CD8-positive, alpha-beta memory T cell (primary cell): ENCODE measurements around the gene UBE2QL1. TPM values are rescaled to one million over a fixed set of nuclear protein-coding genes. Genes with fewer than 3 reads are reported as not detected.
A peak's percentile ranks its signal among the peaks of the same experiment; 100 is the strongest.
"Not testable (repeated sequence)": the region's sequence is repeated elsewhere in the genome, so short reads cannot be mapped to it uniquely, and the experiment has no call there.

Source experiments
- CTCF ChIA-PET: fragments of 350-600 bp; sonication (Branson Sonifier 250); formaldehyde crosslinking; loops from one replicate; lab custom pipeline; 2021; ENCODE audit warnings: antibody characterized with exemption; lab: Charles Lee
- POLR2A ChIA-PET: fragments of 350-600 bp; sonication (Branson Sonifier 250); formaldehyde crosslinking; loops from one replicate; lab custom pipeline; 2021; ENCODE audit warnings: antibody characterized with exemption; lab: Charles Lee
- DNase-seq, 5 donors: peaks; one replicate each; pipeline versions ENCODE4 v3.0.0 to v3.0.0-alpha.2; 2020 to 2022; ENCODE audit warnings: mixed read lengths in 1 of 5
- H3K27ac ChIP-seq: one replicate; pipeline ENCODE4 v1.7.0; 2013; ENCODE audit warnings: low read depth, mild to moderate bottlenecking, low read length, moderate library complexity
- H3K27me3 ChIP-seq: 2 replicates; pipeline ENCODE4 v1.7.0; 2013; ENCODE audit warnings: low read length, mild to moderate bottlenecking; ENCODE audit not compliant: insufficient read depth, poor library complexity, severe bottlenecking
- H3K36me3 ChIP-seq: 2 replicates; pipeline ENCODE4 v1.7.0; 2013; ENCODE audit warnings: mild to moderate bottlenecking, low read length, moderate library complexity; ENCODE audit not compliant: insufficient read depth
- H3K4me1 ChIP-seq: 2 replicates; pipeline ENCODE4 v1.7.0; 2013; ENCODE audit warnings: mild to moderate bottlenecking, low read length, moderate library complexity; ENCODE audit not compliant: insufficient read depth
- H3K4me3 ChIP-seq: 2 replicates; pipeline ENCODE4 v1.7.0; 2013; ENCODE audit warnings: mild to moderate bottlenecking, low read length
- H3K9me3 ChIP-seq: 2 replicates; pipeline ENCODE4 v1.7.0; 2013; ENCODE audit warnings: mild to moderate bottlenecking, low read length
- H3K27ac Mint-ChIP-seq, 8 donors: one replicate each; pipeline ENCODE4 v1.8.0; 2020 to 2021; ENCODE audit warnings: mixed read lengths in 8 of 8, mild to moderate bottlenecking in 6 of 8, inconsistent platforms in 3 of 8, moderate library complexity in 3 of 8
- H3K27me3 Mint-ChIP-seq, 2 donors: one replicate each; pipeline ENCODE4 v1.8.0; 2020 to 2021; ENCODE audit warnings: mixed read lengths in 2 of 2, mild to moderate bottlenecking in 1 of 2, moderate library complexity in 1 of 2
- H3K36me3 Mint-ChIP-seq, 3 donors: one replicate each; pipeline ENCODE4 v1.8.0; 2020 to 2021; ENCODE audit warnings: mixed read lengths in 3 of 3, inconsistent platforms in 1 of 3, mild to moderate bottlenecking in 1 of 3
- H3K4me1 Mint-ChIP-seq, 3 donors: one replicate each; pipeline ENCODE4 v1.8.0; 2020 to 2021; ENCODE audit warnings: mixed read lengths in 3 of 3, inconsistent platforms in 1 of 3, mild to moderate bottlenecking in 1 of 3
- H3K4me3 Mint-ChIP-seq, 7 donors: one replicate each; pipeline ENCODE4 v1.8.0; 2020 to 2021; ENCODE audit warnings: mixed read lengths in 7 of 7, mild to moderate bottlenecking in 6 of 7, moderate library complexity in 4 of 7, inconsistent platforms in 2 of 7
- H3K9me3 Mint-ChIP-seq, 5 donors: one replicate each; pipeline ENCODE4 v1.8.0; 2020 to 2022; ENCODE audit warnings: mixed read lengths in 5 of 5, mild to moderate bottlenecking in 3 of 5, moderate library complexity in 2 of 5, inconsistent platforms in 1 of 5
- polyA plus RNA-seq: library from polyadenylated mRNA; unstranded; fragments of 300-500 nt; fragmentation: Illumina TruSeq; gene quantifications from one replicate; pipeline ENCODE4 v1.2.3, GENCODE V29; 2021
- total RNA-seq, 2 experiments: library from RNA; stranded (reverse); gene quantifications; one replicate each; pipeline ENCODE4 v1.2.3, GENCODE V29; 2021

Gene UBE2QL1
- total and polyA plus RNA-seq, 3 experiments from 2014 or later = not detected

DNA sequence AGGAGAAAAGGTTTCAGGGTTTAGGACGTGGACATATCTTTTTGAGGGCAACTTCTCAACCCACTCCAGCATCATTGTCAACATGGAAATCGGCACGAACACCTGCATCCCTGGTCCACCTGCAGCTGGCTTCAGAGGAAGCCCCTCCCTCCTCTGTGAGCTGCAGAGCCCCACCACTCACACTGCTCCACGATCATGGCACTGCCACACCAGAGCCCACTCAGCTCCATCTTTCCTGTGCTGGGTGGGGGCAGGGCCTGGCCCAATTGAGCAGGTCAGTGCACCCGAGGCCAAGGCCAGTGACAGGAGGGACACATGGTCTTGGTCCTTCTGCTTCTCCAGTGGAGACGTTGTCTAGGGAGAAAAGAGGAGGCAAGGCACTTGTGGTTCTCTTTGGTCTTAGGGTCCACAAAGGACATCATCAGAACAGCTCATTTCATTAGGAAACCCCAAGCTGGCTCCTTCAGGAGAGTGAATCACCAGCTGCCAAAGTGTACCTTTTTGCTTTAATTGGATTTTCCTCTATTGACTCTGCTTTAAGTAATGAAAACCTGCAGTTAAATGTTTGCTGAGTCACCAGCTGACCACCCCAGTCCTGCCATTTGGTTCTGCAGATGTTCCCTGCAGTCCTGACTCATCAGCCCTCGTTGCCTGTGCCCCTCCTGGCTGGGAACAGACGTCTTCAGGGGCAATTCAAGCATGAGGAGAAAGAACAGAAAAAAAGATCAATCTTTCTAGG lies 56.2 kb downstream of the UBE2QL1 start:
- CTCF ChIA-PET = no interaction called here

DNA sequence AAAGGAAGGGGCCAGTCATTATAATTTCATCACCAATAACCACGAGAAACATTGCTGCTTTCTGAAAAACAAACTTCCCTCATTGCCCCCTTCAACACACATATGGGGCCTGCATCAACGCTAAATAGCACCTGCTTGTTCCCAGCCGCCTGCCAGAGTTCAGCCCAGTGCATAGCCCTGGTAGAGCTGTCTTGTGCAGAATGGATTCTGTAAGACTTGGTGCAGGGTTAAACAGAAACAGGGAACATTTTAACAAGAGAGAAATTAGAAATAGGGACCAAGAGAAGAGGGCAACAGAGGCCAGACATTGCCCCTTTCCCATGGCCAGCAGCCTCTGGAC lies 56.7 kb downstream of the UBE2QL1 start:
- H3K27me3 ChIP-seq = no peaks in the 10 kb centered on the region
- Mint-ChIP-seq H3K27me3 (peaks cover 21 to 57% of the 10 kb centered on the region in 2 donors), H3K36me3 (peaks cover 0 to 1% (median 0%) of the 10 kb centered on the region in 3 donors), H3K4me1 (no peaks in the 10 kb centered on the region), H3K9me3 (no peaks in the 10 kb centered on the region), H3K4me3 (no peak overlapping the region), H3K27ac (peak overlapping the region in 1 of 8 donors; percentile 84)
- no peak overlapping the region for H3K4me3 ChIP-seq
- POLR2A ChIA-PET = no interaction called here
- no peak for DNase-seq
- H3K9me3 ChIP-seq = no peaks in the 10 kb centered on the region
- no peaks in the 10 kb centered on the region for H3K4me1 ChIP-seq
- no peak overlapping the region for H3K27ac ChIP-seq
- CTCF ChIA-PET = no interaction called here
- H3K36me3 ChIP-seq = no peaks in the 10 kb centered on the region

More for the DNA sequence above, 56.2 kb downstream of the UBE2QL1 start:
- Histone ChIP-seq H3K9me3 (no peaks in the 10 kb centered on the region), H3K4me1 (no peaks in the 10 kb centered on the region), H3K27ac (no peak overlapping the region), H3K4me3 (no peak overlapping the region), H3K36me3 (no peaks in the 10 kb centered on the region), H3K27me3 (no peaks in the 10 kb centered on the region)
- POLR2A ChIA-PET = no interaction called here
- Mint-ChIP-seq H3K27me3 (peaks cover 21 to 55% of the 10 kb centered on the region in 2 donors), H3K27ac (peak overlapping the region in 1 of 8 donors; percentile 47), H3K36me3 (peaks cover 0 to 1% (median 0%) of the 10 kb centered on the region in 3 donors), H3K4me3 (no peak overlapping the region), H3K9me3 (no peaks in the 10 kb centered on the region), H3K4me1 (no peaks in the 10 kb centered on the region)
- no peak for DNase-seq

DNA sequence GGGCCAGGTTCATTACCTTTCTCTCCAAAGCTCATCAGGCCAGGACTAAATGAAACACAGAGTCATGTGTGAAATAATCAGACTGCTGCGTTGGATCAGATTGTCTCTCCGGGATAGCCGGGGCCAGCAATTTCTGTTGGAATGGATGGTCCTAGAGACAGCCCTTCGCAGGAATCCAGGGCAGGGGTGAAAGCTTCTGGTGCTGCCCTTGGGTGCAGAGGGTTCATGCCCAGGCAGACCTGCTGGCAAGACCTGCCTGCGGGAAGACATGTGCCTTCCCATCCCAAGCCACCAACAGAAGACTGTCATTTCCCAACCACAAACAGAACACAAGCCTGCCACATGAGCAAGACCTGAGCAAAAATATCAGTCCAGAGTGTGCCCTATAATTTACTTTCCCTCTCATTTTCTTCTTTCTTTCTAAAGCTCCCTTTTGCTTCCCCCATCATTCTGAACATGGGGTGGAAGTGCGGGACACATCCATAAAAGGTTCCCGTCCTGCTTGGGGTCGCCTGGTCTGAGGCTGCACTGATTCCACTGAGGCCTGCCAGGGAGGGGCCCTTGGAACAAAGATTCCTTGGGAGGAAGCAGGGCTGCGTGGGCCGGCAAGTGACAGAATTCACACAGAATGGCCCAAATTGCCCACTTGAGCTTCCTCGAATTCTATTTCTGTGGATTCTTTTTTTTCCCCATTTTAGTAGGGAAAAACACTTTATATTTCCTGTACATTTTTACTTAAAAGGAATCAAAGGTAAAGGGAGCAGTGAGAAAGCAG lies 57.3 kb downstream of the UBE2QL1 start:
- H3K36me3 Mint-ChIP-seq = peaks cover 0 to 1% (median 0%) of the 10 kb centered on the region in 3 donors
- ChIA-PET CTCF (no interaction called here), POLR2A (no interaction called here)
- H3K4me3 ChIP-seq = no peak overlapping the region
- H3K4me3 Mint-ChIP-seq = no peak overlapping the region
- H3K27me3 Mint-ChIP-seq = peaks cover 21 to 57% of the 10 kb centered on the region in 2 donors
- H3K4me1 Mint-ChIP-seq = no peaks in the 10 kb centered on the region
- no peaks in the 10 kb centered on the region for H3K9me3 ChIP-seq
- H3K27ac ChIP-seq = no peak overlapping the region
- no peaks in the 10 kb centered on the region for H3K4me1 ChIP-seq
- no peaks in the 10 kb centered on the region for H3K9me3 Mint-ChIP-seq
- DNase-seq = no peak
- no peaks in the 10 kb centered on the region for H3K27me3 ChIP-seq
- no peaks in the 10 kb centered on the region for H3K36me3 ChIP-seq
- peak overlapping the region in 1 of 8 donors; percentile 84 for H3K27ac Mint-ChIP-seq

DNA sequence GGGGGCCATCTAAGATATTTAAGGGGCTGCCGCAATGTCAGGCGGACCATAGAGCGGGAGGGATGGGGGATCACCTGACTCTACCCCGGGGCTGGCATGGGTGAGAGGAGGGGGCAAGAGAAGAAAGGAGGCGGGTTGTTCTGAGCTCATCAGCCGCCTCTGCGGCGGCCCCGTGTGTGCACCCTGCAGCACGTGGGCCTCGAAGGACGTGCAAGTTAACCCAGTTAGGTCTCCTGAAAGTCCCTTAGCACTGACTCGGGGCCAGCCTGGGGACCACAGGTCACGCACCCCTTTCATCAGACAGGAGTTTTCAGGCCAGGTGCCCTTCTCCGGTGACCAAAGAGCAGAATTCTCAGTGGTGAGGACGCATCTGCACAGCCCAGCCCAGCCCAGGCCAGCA lies 58.0 kb downstream of the UBE2QL1 start:
- Histone ChIP-seq H3K9me3 (no peaks in the 10 kb centered on the region), H3K4me1 (no peaks in the 10 kb centered on the region), H3K36me3 (no peaks in the 10 kb centered on the region), H3K4me3 (no peak overlapping the region), H3K27ac (no peak overlapping the region), H3K27me3 (no peaks in the 10 kb centered on the region)
- peaks cover 0 to 1% (median 0%) of the 10 kb centered on the region in 3 donors for H3K36me3 Mint-ChIP-seq
- peaks cover 19 to 54% of the 10 kb centered on the region in 2 donors for H3K27me3 Mint-ChIP-seq
- POLR2A ChIA-PET = no interaction called here
- DNase-seq = no peak
- CTCF ChIA-PET = no interaction called here
- no peak overlapping the region for H3K27ac Mint-ChIP-seq
- no peak overlapping the region for H3K4me3 Mint-ChIP-seq
- no peaks in the 10 kb centered on the region for H3K9me3 Mint-ChIP-seq
- H3K4me1 Mint-ChIP-seq = no peaks in the 10 kb centered on the region

DNA sequence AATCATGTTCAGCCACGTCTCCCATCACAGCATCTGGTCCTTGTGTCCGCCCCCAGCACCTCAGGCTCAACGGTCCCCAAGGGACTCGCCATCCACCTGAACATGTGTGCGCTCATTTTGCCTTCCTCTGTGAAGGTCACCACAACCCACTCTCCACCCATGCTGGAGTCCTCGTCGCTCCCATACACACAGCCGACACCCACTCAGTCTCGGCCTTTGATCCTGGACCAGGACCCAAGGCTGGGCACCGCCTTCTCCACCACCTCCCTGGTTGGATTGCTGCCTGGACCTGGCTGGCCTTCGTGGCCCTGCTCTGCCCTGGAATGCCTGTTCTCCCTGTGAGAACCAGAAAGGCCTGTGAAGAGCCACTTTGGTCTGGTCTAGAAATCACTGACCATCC lies 60.3 kb downstream of the UBE2QL1 start:
- Histone ChIP-seq H3K27ac (no peak overlapping the region), H3K27me3 (no peaks in the 10 kb centered on the region), H3K36me3 (no peaks in the 10 kb centered on the region), H3K9me3 (no peaks in the 10 kb centered on the region), H3K4me1 (no peaks in the 10 kb centered on the region), H3K4me3 (no peak overlapping the region)
- no peaks in the 10 kb centered on the region for H3K36me3 Mint-ChIP-seq
- ChIA-PET CTCF (no interaction called here), POLR2A (no interaction called here)
- no peaks in the 10 kb centered on the region for H3K4me1 Mint-ChIP-seq
- peaks cover 20 to 46% of the 10 kb centered on the region in 2 donors for H3K27me3 Mint-ChIP-seq
- no peak for DNase-seq
- H3K9me3 Mint-ChIP-seq = no peaks in the 10 kb centered on the region
- no peak overlapping the region for H3K27ac Mint-ChIP-seq
- H3K4me3 Mint-ChIP-seq = no peak overlapping the region

DNA sequence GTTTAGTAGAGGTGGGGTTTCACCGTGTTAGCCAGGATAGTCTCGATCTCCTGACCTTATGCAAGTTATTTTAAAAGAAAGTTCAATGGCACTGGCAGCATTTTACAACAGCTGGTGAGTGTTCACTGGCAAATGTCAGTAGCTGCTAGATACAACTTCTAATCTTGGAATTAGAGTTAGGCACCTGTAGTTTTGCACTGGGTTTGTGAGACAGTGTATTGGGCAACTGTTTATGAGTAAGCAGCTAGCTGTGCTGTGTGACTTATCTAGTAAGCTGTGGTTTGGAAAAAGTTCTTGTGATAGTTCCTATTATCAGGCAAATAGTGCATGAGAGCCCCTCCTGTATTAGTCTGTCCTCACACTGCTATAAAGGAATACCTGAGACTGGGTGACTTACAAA lies 61.5 kb downstream of the UBE2QL1 start:
- H3K4me3 ChIP-seq = no peak overlapping the region
- no peaks in the 10 kb centered on the region for H3K4me1 Mint-ChIP-seq
- H3K27ac Mint-ChIP-seq = no peak overlapping the region
- no peak overlapping the region for H3K27ac ChIP-seq
- H3K27me3 ChIP-seq = no peaks in the 10 kb centered on the region
- H3K27me3 Mint-ChIP-seq = peaks cover 17 to 43% of the 10 kb centered on the region in 2 donors
- H3K36me3 Mint-ChIP-seq = no peaks in the 10 kb centered on the region
- ChIA-PET CTCF (no interaction called here), POLR2A (no interaction called here)
- H3K9me3 ChIP-seq = no peaks in the 10 kb centered on the region
- H3K4me3 Mint-ChIP-seq = no peak overlapping the region
- no peaks in the 10 kb centered on the region for H3K36me3 ChIP-seq
- no peaks in the 10 kb centered on the region for H3K4me1 ChIP-seq
- DNase-seq = no peak
- no peaks in the 10 kb centered on the region for H3K9me3 Mint-ChIP-seq

DNA sequence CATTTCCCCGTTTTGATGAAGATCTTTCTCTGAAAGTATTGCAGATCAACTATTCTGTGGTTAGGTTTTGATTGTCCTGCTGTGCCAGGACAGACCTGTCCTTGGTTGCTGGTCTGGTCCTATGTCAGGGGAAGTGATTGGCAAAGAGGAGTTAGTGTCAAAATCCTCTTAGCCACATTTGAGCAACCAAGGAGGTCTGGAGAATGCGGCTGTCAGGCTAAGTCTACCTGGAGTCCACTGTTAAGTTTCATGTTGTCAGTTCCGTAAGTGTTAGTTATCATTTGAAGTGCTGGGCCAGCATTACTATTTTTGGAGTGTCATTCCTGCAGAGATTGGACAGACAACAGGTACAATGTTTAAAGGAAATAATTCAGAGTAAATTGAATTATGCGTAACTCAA lies 62.3 kb downstream of the UBE2QL1 start:
- H3K4me1 ChIP-seq = no peaks in the 10 kb centered on the region
- H3K9me3 Mint-ChIP-seq = no peaks in the 10 kb centered on the region
- no peak for DNase-seq
- H3K4me1 Mint-ChIP-seq = no peaks in the 10 kb centered on the region
- H3K4me3 Mint-ChIP-seq = no peak overlapping the region
- H3K27ac ChIP-seq = no peak overlapping the region
- H3K27ac Mint-ChIP-seq = no peak overlapping the region
- H3K27me3 Mint-ChIP-seq = peaks cover 15 to 37% of the 10 kb centered on the region in 2 donors
- ChIA-PET POLR2A (no interaction called here), CTCF (no interaction called here)
- no peaks in the 10 kb centered on the region for H3K36me3 Mint-ChIP-seq
- no peaks in the 10 kb centered on the region for H3K36me3 ChIP-seq
- no peak overlapping the region for H3K4me3 ChIP-seq
- H3K9me3 ChIP-seq = no peaks in the 10 kb centered on the region
- no peaks in the 10 kb centered on the region for H3K27me3 ChIP-seq

DNA sequence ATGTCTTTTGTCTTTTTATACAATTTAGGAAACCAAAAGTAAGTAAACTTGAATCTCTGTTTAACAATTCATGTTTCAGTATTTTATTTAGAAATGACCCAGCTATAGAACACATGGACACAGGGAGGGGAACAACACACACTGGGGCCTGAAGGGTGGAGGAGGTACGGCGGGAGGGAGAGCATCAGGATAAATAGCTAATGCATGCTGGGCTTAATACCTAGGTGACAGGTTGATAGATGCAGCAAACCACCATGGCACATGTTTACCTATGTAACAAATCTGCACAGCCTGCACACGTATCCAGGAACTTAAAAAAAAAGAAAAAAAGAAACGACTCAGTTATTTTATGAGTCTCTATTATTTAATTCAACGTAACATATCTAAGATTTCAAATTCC lies 67.2 kb downstream of the UBE2QL1 start:
- POLR2A ChIA-PET = not testable (repeated sequence)

More for the DNA sequence above, 67.2 kb downstream of the UBE2QL1 start:
- H3K27me3 ChIP-seq, H3K4me3 ChIP-seq, DNase-seq, H3K4me3 Mint-ChIP-seq, H3K4me1 ChIP-seq, H3K9me3 ChIP-seq, H3K27ac ChIP-seq, H3K9me3 Mint-ChIP-seq, H3K36me3 Mint-ChIP-seq, H3K36me3 ChIP-seq, H3K27ac Mint-ChIP-seq, H3K4me1 Mint-ChIP-seq: not testable (repeated sequence)
- H3K27me3 Mint-ChIP-seq = peaks cover 10 to 16% of the 10 kb centered on the region in 2 donors
- CTCF ChIA-PET = interaction anchor here (0.6 kb wide), 1 partner anchor 1390 kb away, joined by 4 read pairs; no protein-coding TSS in a partner anchor
